ENCODE results near the gene PRIMPOL.

The PRIMPOL gene

GRCh38 chr4:184669251-184669650 lies 19.7 kb downstream of the PRIMPOL start:
- DNase-seq: no peak

DNA sequence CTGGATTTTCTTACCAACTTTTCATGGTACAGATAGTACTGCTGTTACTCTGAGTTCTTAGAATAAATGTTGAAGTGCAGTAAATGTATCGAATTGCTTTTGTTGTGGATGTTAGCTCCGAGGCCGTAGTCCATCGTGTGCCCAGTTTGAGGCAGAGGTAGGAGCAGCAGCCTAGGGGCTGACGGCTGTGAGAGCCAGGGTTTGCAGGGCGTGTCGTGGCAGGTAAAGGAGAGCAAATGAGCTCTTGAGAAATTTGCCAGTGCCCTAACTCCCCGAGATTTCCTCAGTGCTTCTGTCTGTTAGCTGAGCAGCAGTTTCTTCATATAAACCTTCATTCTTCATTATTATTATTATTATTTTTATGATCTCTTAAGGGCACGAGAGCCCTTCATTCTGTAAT lies 21.6 kb downstream of the PRIMPOL start:
- DNase-seq: no peak

GRCh38 chr4:184672741-184673140 lies 23.2 kb downstream of the PRIMPOL start:
- DNase-seq: no peak

DNA sequence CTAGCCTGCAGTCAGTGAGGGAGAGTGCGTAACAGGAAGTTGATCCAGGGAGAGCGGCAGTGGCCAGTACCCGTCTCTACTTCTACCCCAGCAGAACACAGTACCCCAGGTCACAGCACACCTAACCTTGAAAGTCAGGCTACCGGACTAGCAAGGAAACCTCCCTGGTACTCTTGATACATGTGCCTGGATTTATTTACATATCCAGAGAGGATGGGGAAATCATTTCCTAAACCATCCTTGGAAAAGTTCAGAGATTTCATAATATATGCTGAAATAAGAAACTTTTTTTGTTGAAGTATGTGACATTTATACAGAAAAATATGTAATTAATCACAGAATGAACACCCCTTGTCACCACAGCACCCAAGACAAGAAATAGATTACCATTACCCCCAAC lies 24.5 kb downstream of the PRIMPOL start:
- no peak for DNase-seq

DNA sequence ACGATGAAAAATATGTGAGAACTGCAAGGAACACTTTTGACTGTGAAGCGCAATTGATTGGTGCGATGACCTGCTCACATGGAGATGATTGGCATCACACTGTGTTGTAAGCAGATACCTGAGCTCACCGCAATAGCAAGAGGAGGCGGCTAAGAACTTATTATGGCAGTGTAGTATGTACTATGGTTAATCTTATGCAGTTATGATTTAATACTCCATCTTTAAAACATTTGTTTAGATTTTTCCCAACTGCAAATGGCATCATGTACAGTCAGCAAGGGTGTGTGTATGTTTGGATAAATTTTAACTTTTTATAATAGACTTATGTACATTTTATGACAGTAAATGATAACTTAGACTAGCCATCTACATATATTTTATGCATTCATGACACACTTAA lies 25.5 kb downstream of the PRIMPOL start:
- no peak for DNase-seq

DNA sequence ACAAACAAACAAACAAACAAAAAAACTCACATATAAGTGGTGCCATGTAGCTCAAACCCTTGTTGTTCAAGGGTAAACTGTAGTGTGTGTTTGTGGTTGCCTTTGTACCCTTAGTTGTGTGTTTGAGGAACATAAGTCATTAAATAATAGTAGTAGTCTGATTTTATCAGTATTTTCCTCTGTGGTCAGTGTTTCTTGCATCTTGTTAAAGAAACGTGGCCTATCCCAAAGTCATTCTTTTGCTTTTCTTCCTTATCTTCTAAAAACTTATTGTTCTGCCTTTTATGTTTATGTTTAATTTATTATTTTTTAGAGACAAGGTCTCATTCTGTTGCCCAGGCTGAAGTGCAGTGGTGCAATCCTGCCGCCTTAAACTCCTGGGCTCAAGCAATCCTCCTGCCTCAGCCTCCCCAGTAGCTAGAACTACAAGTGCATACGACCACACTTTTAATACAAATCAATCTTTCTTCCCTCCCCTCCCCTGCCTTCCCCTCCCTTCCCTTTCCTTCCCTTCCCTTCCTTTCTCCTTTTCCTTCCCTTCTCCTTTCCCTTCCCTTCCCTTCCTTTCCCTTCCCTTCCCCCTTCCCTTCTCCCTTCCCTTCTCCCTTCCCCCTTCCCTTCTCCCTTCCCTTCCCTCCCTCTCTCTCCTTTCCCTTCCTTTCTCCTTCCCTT lies 26.4 kb downstream of the PRIMPOL start:
- DNase-seq: no peak

- DNase-seq: no peak
These were observed 31.2 kb downstream of the PRIMPOL start for GRCh38 chr4:184680698-184681097.

DNA sequence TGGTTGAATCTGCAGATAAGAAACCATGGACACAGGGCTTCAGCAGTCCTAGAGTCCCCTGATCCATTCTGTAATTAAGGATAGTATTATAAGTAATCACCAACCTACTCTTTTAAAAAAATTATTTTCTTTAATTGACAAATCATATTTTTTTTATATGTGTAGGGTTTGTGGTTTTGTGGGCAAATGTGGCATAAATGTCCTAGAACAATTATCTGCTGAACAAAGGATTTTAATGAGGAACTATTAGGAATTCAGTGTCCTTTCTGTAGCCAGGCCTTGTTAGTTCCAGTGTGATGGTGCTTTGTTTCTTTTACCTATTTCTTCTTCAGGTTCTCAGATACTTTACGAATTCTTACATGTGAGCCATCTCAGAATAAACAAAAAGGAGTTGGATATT lies 32.4 kb downstream of the PRIMPOL start:
- DNase-seq: no peak

- no peak for DNase-seq
These were observed 35.1 kb downstream of the PRIMPOL start for GRCh38 chr4:184684491-184685189.

DNA sequence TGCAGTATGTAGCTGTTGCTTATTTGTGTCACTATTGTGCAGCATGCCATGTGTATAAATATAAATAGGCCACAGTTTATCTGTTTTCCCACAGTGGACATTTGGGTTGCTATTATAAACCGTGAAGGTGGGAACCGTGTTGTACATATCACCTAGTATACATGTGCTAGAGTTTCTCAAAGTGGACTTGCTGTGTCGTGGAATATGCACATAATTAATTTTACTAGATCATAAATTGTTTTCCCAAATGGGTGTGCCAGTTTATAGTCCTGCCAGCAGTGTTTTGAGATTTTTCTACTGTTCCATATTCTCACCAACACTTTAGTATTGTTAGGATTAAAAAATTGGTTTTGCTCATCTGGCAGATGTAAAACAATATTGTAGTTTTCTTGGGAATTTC lies 38.5 kb downstream of the PRIMPOL start:
- DNase-seq: no peak

- peak; percentile 10 for DNase-seq
These were observed 38.9 kb downstream of the PRIMPOL start for GRCh38 chr4:184688447-184688846.

- DNase-seq: no peak
These were observed 40.1 kb downstream of the PRIMPOL start for GRCh38 chr4:184689681-184690080.

- DNase-seq: no peak
These were observed 43.5 kb downstream of the PRIMPOL start for GRCh38 chr4:184693056-184693455.

DNA sequence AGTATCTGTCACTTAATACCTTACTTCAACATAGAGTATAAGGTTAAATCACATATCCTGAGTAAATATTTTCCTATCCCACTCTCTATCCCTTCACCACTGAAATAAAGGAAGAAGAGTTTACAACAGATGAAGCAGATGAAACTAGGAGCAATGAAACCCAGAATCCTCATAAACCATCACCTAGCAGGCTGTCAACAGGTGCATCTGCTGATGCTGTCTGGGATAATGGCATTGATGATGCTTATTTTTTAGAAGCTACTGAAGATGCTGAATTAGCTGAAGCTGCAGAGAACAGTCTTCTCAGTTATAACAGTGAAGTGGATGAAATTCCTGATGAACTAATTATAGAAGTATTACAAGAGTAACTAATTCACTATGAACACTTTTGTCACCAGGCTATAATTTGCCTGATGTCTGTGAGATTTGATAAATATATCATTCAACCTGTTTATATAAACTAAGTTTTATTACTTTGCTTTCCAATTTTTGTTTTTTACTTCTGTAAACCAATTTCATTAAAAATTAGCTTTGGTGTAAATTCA lies 44.9 kb downstream of the PRIMPOL start:
- DNase-seq: no peak

DNA sequence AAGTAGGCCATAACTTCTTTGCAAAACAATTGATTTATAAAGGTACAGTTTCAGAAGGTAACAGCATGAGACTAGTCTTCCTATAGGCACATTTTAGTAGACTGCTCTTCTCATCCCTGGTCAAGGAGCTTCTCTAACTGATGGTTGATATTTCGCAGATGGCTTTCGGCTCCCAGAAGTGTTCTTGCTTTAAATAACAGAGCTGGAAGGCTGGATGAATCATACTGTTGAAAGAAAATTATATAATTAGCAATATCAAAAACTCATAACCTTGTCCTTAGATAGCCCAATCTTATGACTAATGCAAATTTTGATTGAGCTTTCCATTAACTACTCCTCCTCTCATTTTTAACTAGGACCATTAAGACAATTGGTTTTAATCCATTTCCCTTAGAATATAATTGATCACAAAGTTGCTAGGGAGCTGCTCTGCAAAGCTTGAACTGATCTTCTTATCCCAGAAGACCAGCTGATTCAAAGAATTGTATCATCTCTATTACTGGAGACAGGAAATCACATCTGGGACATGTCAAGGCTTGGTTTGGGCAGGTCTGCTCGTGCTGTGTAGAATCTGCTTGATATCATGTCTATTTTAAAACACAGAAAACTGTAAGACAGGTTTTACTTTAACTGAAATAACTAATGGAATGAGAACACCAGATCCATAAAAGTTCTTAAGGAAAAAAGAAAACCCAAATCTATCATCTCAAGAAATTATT lies 45.8 kb downstream of the PRIMPOL start:
- no peak for DNase-seq

DNA sequence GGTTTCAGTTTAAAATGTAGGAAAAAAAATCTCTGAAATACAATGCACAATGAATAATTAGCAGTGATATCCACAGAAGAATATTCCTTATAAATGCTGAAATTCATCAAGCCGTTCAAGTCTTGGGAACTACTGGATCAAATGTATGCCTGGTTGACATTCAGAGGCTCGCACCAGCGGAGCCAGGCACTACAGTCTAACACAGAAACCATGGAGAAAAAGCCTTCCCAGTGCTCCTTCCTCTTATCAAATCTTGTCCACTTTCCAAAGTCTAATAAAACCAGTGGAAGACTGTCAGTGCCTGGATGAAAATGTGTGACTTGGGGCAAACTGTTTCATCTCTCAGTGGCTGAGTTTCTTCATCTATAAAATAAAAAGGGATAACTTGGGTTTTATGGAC lies 48.4 kb downstream of the PRIMPOL start:
- DNase-seq: no peak

GRCh38 chr4:184699941-184700340 lies 50.4 kb downstream of the PRIMPOL start:
- DNase-seq: no peak

GRCh38 chr4:184702114-184702513 lies 52.6 kb downstream of the PRIMPOL start:
- no peak for DNase-seq

- no peak for DNase-seq
These were observed 56.2 kb downstream of the PRIMPOL start for GRCh38 chr4:184705692-184706091.

- DNase-seq: no peak
These were observed 56.9 kb downstream of the PRIMPOL start for GRCh38 chr4:184706453-184706852.

GRCh38 chr4:184712322-184712721 lies 62.8 kb downstream of the PRIMPOL start:
- no peak for DNase-seq

- no peak for DNase-seq
These were observed 64.3 kb downstream of the PRIMPOL start for GRCh38 chr4:184713887-184714286.

- no peak for DNase-seq
These were observed 66.0 kb downstream of the PRIMPOL start for GRCh38 chr4:184715526-184715925.

DNA sequence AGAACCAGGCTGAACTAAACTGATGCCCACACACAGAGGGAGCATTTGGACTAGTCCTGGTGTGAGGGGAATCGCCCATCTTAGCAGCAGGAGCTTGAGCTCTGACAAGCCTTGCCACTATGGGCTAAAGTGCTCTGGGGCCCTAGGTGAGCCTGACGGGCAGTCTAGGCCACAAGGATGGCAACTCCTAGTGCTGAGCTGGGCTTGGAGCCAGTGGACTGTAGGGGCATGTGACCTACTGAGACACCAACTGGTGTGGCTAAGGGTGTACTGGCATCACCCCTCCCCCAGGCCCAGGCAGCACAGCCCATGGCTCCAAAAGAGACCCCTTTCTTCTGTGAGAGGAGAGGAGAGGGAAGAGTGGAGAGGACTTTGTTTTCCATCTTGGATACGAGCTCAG lies 69.9 kb downstream of the PRIMPOL start:
- DNase-seq: no peak
